GM04504 (cell line): Measurements from ENCODE around the gene IP6K2.
"Not testable (repeated sequence)": the region's sequence is repeated elsewhere in the genome, so short reads cannot be mapped to it uniquely, and the experiment has no call there.

Experiments
- DNase-seq: peaks from one replicate; pipeline ENCODE4 v3.0.0-alpha.2; 2012; ENCODE audit warnings: low read depth

IP6K2 gene

GRCh38 chr3:48727511-48727910 lies 10.5 kb upstream of the IP6K2 start:
- no peak for DNase-seq

- not testable (repeated sequence) for DNase-seq
Observed at GRCh38 chr3:48725185-48725855, 8.3 kb upstream of the IP6K2 start.

GRCh38 chr3:48723725-48724124 lies 6.7 kb upstream of the IP6K2 start:
- DNase-seq = no peak

- not testable (repeated sequence) for DNase-seq
Observed at GRCh38 chr3:48723293-48723692, 6.3 kb upstream of the IP6K2 start.

GRCh38 chr3:48716508-48716981 lies 476 bp downstream of the IP6K2 start:
- no peak for DNase-seq

GRCh38 chr3:48715174-48715800 lies 1.7 kb downstream of the IP6K2 start:
- no peak for DNase-seq

GRCh38 chr3:48711727-48712126 lies 5.3 kb downstream of the IP6K2 start:
- no peak for DNase-seq

- no peak for DNase-seq
Observed at GRCh38 chr3:48709051-48709461, 8.0 kb downstream of the IP6K2 start.

- no peak for DNase-seq
Observed at GRCh38 chr3:48708481-48708889, 8.5 kb downstream of the IP6K2 start.

- DNase-seq = no peak
Observed at GRCh38 chr3:48707157-48707556, 9.9 kb downstream of the IP6K2 start.

GRCh38 chr3:48702320-48702920 lies 14.6 kb downstream of the IP6K2 start:
- no peak for DNase-seq

GRCh38 chr3:48700731-48701405 lies 16.2 kb downstream of the IP6K2 start:
- DNase-seq = no peak

- DNase-seq = no peak
Observed at GRCh38 chr3:48698891-48699290, 18.1 kb downstream of the IP6K2 start.

- no peak for DNase-seq
Observed at GRCh38 chr3:48697952-48698351, 19.1 kb downstream of the IP6K2 start.

- DNase-seq = no peak
Observed at GRCh38 chr3:48696601-48697000, 20.4 kb downstream of the IP6K2 start.

GRCh38 chr3:48696156-48696555 lies 20.9 kb downstream of the IP6K2 start:
- DNase-seq = no peak

GRCh38 chr3:48695393-48695753 lies 21.6 kb downstream of the IP6K2 start:
- DNase-seq = no peak

GRCh38 chr3:48694610-48695392 lies 22.2 kb downstream of the IP6K2 start:
- peak; percentile 74 for DNase-seq

GRCh38 chr3:48693826-48694225 lies 23.2 kb downstream of the IP6K2 start:
- DNase-seq = no peak

- no peak for DNase-seq
Observed at GRCh38 chr3:48692551-48692950, 24.5 kb downstream of the IP6K2 start.

GRCh38 chr3:48690846-48691458 lies 26.1 kb downstream of the IP6K2 start:
- DNase-seq = no peak

GRCh38 chr3:48689384-48689783 lies 27.6 kb downstream of the IP6K2 start:
- no peak for DNase-seq
